Epithelial cell of esophagus (primary cell): Measurements from ENCODE around the gene KREMEN1.

Experiments used
- DNase-seq: peaks from one replicate; pipeline ENCODE4 v3.0.0; 2010; ENCODE audit warnings: low read depth
- H3K4me3 ChIP-seq: 2 replicates; pipeline ENCODE4 v1.5.1; 2011; ENCODE audit warnings: mild to moderate bottlenecking, low read length, control low read depth
- TF ChIP-seq, protein P1 (sequence below): IDR thresholded peaks from 2 replicates; pipeline ENCODE4 v1.5.1; 2011; ENCODE audit warnings: low read depth, mild to moderate bottlenecking, low read length, control low read depth, inconsistent platforms; ENCODE audit not compliant: insufficient read depth; ENCODE audit errors: missing control alignments

Gene KREMEN1, protein sequence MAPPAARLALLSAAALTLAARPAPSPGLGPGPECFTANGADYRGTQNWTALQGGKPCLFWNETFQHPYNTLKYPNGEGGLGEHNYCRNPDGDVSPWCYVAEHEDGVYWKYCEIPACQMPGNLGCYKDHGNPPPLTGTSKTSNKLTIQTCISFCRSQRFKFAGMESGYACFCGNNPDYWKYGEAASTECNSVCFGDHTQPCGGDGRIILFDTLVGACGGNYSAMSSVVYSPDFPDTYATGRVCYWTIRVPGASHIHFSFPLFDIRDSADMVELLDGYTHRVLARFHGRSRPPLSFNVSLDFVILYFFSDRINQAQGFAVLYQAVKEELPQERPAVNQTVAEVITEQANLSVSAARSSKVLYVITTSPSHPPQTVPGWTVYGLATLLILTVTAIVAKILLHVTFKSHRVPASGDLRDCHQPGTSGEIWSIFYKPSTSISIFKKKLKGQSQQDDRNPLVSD

GRCh38 chr22:29072979-29073617 is at the start of gene KREMEN1:
TSS of gene KREMEN1 (plus strand) at chr22:29073035. CDS start at chr22:29073131, 96 bp downstream.
- peak within 1 kb of the TSS; percentile 81 for H3K4me3 ChIP-seq
- TF ChIP-seq, protein P1, sequence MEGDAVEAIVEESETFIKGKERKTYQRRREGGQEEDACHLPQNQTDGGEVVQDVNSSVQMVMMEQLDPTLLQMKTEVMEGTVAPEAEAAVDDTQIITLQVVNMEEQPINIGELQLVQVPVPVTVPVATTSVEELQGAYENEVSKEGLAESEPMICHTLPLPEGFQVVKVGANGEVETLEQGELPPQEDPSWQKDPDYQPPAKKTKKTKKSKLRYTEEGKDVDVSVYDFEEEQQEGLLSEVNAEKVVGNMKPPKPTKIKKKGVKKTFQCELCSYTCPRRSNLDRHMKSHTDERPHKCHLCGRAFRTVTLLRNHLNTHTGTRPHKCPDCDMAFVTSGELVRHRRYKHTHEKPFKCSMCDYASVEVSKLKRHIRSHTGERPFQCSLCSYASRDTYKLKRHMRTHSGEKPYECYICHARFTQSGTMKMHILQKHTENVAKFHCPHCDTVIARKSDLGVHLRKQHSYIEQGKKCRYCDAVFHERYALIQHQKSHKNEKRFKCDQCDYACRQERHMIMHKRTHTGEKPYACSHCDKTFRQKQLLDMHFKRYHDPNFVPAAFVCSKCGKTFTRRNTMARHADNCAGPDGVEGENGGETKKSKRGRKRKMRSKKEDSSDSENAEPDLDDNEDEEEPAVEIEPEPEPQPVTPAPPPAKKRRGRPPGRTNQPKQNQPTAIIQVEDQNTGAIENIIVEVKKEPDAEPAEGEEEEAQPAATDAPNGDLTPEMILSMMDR = no peak
- no peak for DNase-seq

- TF ChIP-seq, protein P1 = no peak
- H3K4me3 ChIP-seq = no peak overlapping the region
- DNase-seq = no peak
Measured at GRCh38 chr22:29023172-29023796, 49.6 kb upstream of the KREMEN1 start.

GRCh38 chr22:29026579-29026978 is 46.3 kb upstream of the KREMEN1 start:
- H3K4me3 ChIP-seq = no peak overlapping the region
- TF ChIP-seq, protein P1 = no peak
- no peak for DNase-seq

GRCh38 chr22:29028468-29028867 is 44.4 kb upstream of the KREMEN1 start:
- H3K4me3 ChIP-seq = no peak overlapping the region
- TF ChIP-seq, protein P1 = no peak
- DNase-seq = no peak

- no peak overlapping the region for H3K4me3 ChIP-seq
- TF ChIP-seq, protein P1 = no peak
- DNase-seq = no peak
Measured at GRCh38 chr22:29029202-29030000, 43.4 kb upstream of the KREMEN1 start.

GRCh38 chr22:29030016-29030617 is 42.7 kb upstream of the KREMEN1 start:
- TF ChIP-seq, protein P1 = peak; percentile 4
- H3K4me3 ChIP-seq = peak overlapping the region; percentile 19
- DNase-seq = peak; percentile 22
